ENCODE results near the gene PARVA.

Gene PARVA

GRCh38 chr11:12404436-12404835, 27.1 kb downstream of the PARVA start:
- TF ChIP-seq TEAD4 (IDR thresholded peaks at IDR 0.05) = no peak
- TF ChIP-seq ZBTB7A (IDR thresholded peaks at IDR 0.05; ENCODE audit: low read depth) = no peak
- TF ChIP-seq TCF12 (IDR thresholded peaks at IDR 0.05; ENCODE audit: low read depth) = no peak
- TF ChIP-seq TAF1 (IDR thresholded peaks at IDR 0.05; ENCODE audit: low read depth) = no peak
- TF ChIP-seq YY1 (IDR thresholded peaks at IDR 0.05; ENCODE audit: low read depth) = no peak
- no peak for TF ChIP-seq NFIC (IDR thresholded peaks at IDR 0.05)
- TF ChIP-seq EP300 (IDR thresholded peaks at IDR 0.05; ENCODE audit: borderline replicate concordance) = no peak
- TF ChIP-seq EGR1 (IDR thresholded peaks at IDR 0.05) = no peak
- no peak for TF ChIP-seq FOXM1 (IDR thresholded peaks at IDR 0.05; ENCODE audit: borderline replicate concordance, low read depth)
- TF ChIP-seq CREB1 (IDR thresholded peaks at IDR 0.05; ENCODE audit: low read depth) = no peak
- TF ChIP-seq USF1 (IDR thresholded peaks at IDR 0.05) = no peak
- no peak for TF ChIP-seq CEBPB (IDR thresholded peaks at IDR 0.05)
- no peak for TF ChIP-seq MAX (IDR thresholded peaks at IDR 0.05)
- no peak for TF ChIP-seq RAD21 (IDR thresholded peaks at IDR 0.05; ENCODE audit: low read depth)
- TF ChIP-seq REST (IDR thresholded peaks at IDR 0.05; ENCODE audit: low read depth) = no peak

GRCh38 chr11:12408156-12408770, 30.9 kb downstream of the PARVA start:
- no peak for TF ChIP-seq RAD21 (IDR thresholded peaks at IDR 0.05; ENCODE audit: low read depth)

- no peak for TF ChIP-seq ZBTB7A (IDR thresholded peaks at IDR 0.05; ENCODE audit: low read depth)
- TF ChIP-seq REST (IDR thresholded peaks at IDR 0.05; ENCODE audit: low read depth) = no peak
- TF ChIP-seq FOXM1 (IDR thresholded peaks at IDR 0.05; ENCODE audit: borderline replicate concordance, low read depth) = no peak
- TF ChIP-seq EGR1 (IDR thresholded peaks at IDR 0.05) = no peak
- TF ChIP-seq CREB1 (IDR thresholded peaks at IDR 0.05; ENCODE audit: low read depth) = no peak
- no peak for TF ChIP-seq RAD21 (IDR thresholded peaks at IDR 0.05; ENCODE audit: low read depth)
- no peak for TF ChIP-seq CEBPB (IDR thresholded peaks at IDR 0.05)
- no peak for TF ChIP-seq NFIC (IDR thresholded peaks at IDR 0.05)
- no peak for TF ChIP-seq TCF12 (IDR thresholded peaks at IDR 0.05; ENCODE audit: low read depth)
- no peak for TF ChIP-seq TEAD4 (IDR thresholded peaks at IDR 0.05)
- no peak for TF ChIP-seq TAF1 (IDR thresholded peaks at IDR 0.05; ENCODE audit: low read depth)
Observed at GRCh38 chr11:12409621-12410005, 32.2 kb downstream of the PARVA start.

GRCh38 chr11:12410006-12410728, 32.8 kb downstream of the PARVA start:
- TF ChIP-seq FOXM1 (IDR thresholded peaks at IDR 0.05; ENCODE audit: borderline replicate concordance, low read depth) = no peak
- TF ChIP-seq CEBPB (IDR thresholded peaks at IDR 0.05) = no peak
- TF ChIP-seq TAF1 (IDR thresholded peaks at IDR 0.05; ENCODE audit: low read depth) = no peak
- TF ChIP-seq CREB1 (IDR thresholded peaks at IDR 0.05; ENCODE audit: low read depth) = no peak
- TF ChIP-seq RAD21 (IDR thresholded peaks at IDR 0.05; ENCODE audit: low read depth) = peak; percentile 29; the same call in 1 of the 2 replicates
- no peak for TF ChIP-seq EGR1 (IDR thresholded peaks at IDR 0.05)
- TF ChIP-seq TCF12 (IDR thresholded peaks at IDR 0.05; ENCODE audit: low read depth) = no peak

GRCh38 chr11:12411393-12411792, 34.0 kb downstream of the PARVA start:
- TF ChIP-seq EP300 (IDR thresholded peaks at IDR 0.05; ENCODE audit: borderline replicate concordance) (no peak), CREB1 (IDR thresholded peaks at IDR 0.05; ENCODE audit: low read depth) (no peak), CEBPB (IDR thresholded peaks at IDR 0.05) (no peak), ZBTB7A (IDR thresholded peaks at IDR 0.05; ENCODE audit: low read depth) (no peak), REST (IDR thresholded peaks at IDR 0.05; ENCODE audit: low read depth) (no peak), RAD21 (IDR thresholded peaks at IDR 0.05; ENCODE audit: low read depth) (no peak), EGR1 (IDR thresholded peaks at IDR 0.05) (no peak), TCF12 (IDR thresholded peaks at IDR 0.05; ENCODE audit: low read depth) (no peak)

Data from Ishikawa (cell line).